Posterior cingulate gyrus (tissue), 11 donors: ENCODE results near the gene MTUS2.
A peak's percentile ranks its signal among the peaks of the same experiment; 100 is the strongest.

Experiments
- DNase-seq, 10 donors: peaks; one replicate each; pipeline versions ENCODE4 v3.0.0 to v3.0.0-alpha.2; 2020 to 2021; ENCODE audit warnings: mixed read lengths in 3 of 10
- intact Hi-C: fragments of 100-400 bp; cut with DNase I; formaldehyde crosslinking; loops from one replicate; pipeline ENCODE4 v1.15.1; 2023

MTUS2 gene

DNA sequence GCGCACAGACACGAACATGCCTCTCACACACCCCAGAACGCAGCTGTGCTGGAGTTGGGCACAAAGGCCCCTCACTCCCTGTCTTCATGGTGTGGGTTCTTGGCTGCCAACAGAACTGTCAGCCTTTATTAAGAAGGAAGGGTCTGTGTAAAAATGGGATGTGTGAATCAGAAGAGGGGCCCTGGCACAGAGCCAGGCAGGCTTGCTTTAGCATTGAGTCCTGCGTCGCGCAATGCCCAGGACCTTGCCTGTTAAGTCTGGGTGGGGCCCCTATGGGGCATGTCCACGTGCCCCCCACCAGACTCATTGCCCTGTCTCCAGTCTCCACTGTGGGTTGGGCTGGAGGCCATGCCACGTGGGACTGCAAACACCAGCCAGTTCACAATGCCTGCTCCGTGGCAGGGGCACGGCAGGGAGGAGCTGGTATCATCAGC, 690.5 kb downstream of the MTUS2 start:
- peak in 2 of 10 donors; percentile 73 to 86 for DNase-seq
- intact Hi-C loops: no loop called here

DNA sequence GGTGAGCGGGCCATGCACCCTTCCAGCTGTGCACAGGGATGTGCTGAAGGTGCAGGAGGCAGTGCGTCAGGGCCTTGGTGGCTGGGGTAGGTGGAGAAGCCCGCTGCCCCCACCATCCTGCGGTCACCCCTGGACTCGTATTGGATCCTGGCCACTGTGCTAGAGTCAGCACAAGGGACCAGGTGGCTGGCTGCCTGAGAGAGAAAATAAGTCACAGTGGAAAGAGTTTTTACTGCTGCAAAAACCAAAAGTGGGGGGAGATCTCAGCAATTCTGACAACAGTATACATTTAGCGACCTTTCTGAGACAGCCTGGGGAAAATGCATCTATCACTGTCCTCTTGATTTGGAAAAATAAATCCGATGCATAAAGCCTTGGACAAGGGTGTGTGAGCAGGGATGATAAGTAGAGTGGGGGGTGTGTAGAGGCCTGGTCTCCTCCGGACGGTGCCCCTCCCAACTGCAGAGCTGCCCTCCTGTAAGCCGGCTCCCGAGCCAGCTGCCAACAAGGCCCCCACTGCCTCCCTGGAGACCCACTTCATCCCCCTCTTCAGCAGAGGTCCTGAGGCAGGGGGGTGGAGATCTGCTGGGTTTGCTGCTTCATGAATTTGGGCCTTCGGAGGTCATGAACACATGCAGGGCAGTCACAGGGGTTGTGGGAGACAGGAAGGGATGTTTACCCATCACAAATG, 691.1 kb downstream of the MTUS2 start:
- DNase-seq: peak in 1 of 10 donors; percentile 77

GRCh38 chr13:29511980-29512379, 691.8 kb downstream of the MTUS2 start:
- DNase-seq: no peak
- intact Hi-C loops: no loop called here

More for the DNA sequence above, 691.1 kb downstream of the MTUS2 start:
- intact Hi-C loops: no loop called here

DNA sequence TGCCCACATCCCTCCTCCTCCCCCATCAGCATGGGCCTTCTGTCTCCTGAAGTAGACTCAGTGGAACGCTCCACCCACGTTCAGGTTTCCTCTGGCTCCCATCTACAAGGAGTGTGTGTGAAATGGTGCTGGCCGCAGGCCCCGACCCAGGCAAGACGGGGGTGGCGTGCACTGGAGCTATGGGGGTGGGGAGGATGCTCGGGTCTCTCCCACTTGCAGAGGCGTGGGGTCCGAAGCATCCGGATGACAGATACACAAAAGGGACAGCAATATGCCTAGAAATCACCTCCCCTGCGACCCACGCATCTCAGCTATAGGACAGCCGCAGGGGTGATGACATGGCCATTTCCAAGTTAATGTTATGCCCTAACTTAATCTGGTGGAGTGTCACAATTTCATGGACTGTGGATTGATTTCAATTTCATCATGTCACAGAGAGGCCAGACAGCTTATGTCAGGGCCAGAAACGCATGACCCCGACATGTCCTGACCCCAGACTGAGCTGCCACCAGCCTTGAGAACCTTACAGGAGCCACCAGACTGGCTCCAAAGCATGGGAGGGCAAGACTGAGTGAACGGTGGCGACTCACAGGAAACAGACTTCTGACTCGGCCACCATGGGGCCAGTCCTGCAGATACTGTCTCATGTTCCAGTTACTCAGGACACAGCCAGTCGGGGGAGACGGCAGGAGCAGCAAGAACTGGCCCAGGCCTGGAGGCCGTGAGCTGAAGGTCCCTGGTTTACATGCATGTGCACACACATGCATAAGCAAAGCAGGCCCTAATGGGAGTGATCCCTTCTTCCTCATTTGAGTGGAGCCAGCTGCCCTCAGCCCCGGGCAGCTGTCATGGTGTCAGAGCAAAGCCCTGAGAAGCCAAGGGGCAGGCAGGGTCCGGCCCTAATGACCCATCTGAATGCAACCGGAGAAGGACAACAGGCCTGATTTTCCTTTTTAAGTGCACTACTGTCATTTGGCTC, 693.2 kb downstream of the MTUS2 start:
- peak in 1 of 10 donors; percentile 73 for DNase-seq
- intact Hi-C loops: no loop called here

DNA sequence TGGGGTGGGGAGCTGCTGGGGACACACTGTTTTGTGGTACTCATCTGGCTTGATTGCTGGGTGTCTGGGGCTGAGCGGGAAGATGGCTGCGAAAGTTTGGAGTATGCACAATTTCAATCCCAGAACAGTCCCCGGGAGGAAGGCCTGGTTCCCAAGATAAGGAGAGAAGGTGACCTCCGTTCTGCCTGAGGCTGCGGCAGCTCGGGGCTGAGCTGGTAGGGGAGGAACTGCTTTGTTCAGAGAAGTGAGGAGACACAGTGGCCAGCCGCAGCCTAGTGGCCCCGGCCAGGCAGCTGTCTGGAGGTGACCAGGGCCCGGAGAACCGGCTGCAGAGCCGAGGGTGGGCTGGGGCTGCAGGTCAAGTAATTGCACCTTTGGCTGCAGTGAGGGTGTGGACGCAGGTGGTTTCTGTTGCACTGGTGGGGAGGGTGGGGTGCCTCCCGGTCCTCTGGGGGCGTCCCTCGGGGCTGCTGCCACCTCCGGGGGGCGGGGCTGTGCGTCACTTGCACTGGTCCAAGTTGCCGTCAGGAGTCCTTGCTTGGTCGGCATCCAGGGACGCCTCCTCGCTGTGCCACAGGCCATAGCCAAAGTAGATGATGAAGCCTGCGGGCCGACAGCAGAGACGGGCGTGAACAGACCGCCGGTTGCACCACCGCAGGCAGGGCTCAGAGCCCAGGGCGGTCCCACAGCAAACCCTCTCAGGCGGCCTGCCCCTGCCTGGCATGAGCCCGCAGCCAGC, 694.0 kb downstream of the MTUS2 start:
- intact Hi-C loops: no loop called here
- DNase-seq: no peak

DNA sequence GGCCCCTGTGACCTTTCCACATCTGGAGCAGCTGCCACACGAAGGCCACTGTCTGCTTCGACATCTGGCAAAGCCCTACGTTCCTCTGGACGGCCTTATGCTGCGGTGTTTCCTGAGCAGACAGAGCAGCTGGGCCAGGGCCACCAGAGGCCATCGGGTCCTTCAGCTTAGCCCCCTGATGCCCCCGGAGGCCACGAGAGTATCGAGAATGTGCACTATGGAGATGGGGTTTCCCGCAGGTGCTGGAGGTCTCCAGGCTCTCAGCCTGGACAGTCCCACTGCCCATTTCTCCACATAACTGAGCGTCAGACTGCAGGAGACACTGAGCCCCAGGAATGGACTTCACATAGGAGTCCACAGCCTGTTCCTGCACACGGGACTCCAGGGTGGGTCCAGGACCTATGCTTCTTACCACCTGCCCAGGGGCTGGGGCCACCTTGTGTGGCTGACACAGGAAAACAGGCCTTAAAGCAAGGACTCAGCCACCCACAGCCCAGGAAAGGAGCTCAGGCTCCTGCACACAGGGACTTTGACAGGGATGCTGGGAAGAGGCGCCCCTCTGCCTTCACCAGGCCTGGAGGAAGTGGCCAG, 694.7 kb downstream of the MTUS2 start:
- intact Hi-C loops: no loop called here

GRCh38 chr13:29515372-29515771, 695.2 kb downstream of the MTUS2 start:
- peak in 1 of 10 donors; percentile 22 for DNase-seq
- intact Hi-C loops: no loop called here

More for the DNA sequence above, 694.7 kb downstream of the MTUS2 start:
- no peak for DNase-seq

- intact Hi-C loops: no loop called here
- DNase-seq: no peak
Observed at GRCh38 chr13:29516012-29516411, 695.9 kb downstream of the MTUS2 start.

GRCh38 chr13:29516880-29517279, 696.7 kb downstream of the MTUS2 start:
- DNase-seq: no peak
- intact Hi-C loops: no loop called here

GRCh38 chr13:29519921-29520320, 699.8 kb downstream of the MTUS2 start:
- DNase-seq: peak in 1 of 10 donors; percentile 7

GRCh38 chr13:29520671-29521070, 700.5 kb downstream of the MTUS2 start:
- intact Hi-C loops: no loop called here
- no peak for DNase-seq

More at GRCh38 chr13:29519921-29520320, 699.8 kb downstream of the MTUS2 start:
- intact Hi-C loops: no loop called here

GRCh38 chr13:29521336-29521735, 701.2 kb downstream of the MTUS2 start:
- DNase-seq: peak in 1 of 10 donors; percentile 61
- intact Hi-C loops: no loop called here

DNA sequence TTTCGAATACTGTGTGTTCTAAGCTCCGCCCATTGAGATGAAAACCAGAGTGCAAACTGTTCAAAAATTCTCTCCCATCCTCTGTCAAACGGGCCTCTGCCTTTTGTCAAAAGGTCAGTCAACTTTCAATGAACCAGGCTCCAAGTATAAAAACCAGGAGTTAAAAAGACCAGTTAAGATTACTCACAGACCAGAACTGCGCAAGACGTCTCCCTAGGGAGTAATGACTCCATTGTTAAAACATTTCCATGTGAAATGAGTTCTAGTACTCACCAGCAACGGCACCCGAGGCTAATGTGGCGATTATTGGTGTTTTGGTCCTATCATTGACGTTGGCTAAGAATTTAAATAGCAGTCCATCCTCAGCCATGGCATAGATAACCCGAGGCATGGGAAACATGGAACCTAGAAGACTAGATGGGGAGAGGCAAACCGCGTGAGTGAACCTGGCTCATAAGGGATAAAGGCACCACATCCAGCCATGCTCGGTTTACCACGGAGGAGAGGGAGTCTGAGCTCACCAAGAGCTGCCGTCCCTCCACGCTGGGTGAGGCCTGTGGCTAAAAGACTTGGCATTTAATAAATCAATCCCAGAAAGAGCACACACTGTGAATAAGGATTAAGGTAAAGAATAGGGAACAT, 702.0 kb downstream of the MTUS2 start:
- intact Hi-C loops: no loop called here
- DNase-seq: peak in 1 of 10 donors; percentile 14

DNA sequence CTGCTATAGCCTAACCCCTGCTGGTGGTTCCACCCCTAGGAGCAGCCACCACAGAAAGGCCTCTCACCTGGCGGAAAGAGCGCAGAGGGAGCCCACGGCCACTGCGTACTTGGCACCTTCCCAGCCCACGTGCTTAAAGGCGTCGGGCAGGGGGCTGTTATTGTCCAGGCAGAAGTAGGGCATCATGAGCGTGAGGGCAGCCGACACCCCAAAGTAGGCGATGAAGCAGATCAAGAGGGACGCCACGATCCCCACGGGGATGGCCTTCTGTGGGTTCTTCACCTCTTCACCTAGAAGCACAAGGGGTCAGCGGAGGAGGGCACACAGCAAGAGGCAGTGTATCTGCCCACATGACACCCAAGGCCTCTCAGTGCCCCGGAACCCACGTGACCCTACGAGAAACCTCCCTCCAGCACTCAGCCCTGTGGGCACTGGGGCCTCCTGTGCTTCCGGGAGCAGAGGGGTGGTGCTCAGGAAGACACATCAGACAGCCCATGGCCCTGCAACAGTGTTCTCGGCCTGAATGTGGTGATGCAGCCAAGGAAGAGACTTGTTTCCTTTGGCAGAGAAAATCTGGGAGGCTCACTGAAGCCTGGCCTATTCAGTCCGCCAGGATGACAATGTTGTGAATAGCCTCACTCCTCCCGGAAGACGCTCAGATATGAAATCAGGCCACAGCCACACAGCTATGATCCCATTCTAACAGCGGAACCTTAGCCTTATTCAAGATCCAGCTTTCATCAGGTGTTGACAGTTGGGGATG, 703.2 kb downstream of the MTUS2 start:
- DNase-seq: peak in 1 of 10 donors; percentile 75
- intact Hi-C loops: no loop called here

DNA sequence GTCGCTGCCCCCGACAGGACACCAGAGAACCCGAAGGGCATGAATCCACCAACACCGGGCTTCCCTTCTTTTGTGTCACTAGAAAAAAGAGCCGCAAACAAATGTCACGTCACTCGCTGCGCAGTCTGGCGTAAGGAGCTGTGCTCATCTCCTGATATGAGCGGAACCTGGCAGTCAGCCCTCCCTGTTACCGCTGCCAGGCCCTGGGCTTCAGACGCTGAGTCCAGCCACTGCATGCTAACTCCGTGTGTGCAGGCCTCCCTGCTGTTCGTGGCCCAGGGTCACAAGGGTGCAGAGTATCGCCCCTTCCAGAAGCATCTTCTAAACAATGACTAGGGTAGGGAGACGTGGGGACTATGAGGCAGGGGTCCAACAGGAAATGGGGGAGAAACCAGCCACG, 704.0 kb downstream of the MTUS2 start:
- intact Hi-C loops: no loop called here
- peak in 1 of 10 donors; percentile 55 for DNase-seq

DNA sequence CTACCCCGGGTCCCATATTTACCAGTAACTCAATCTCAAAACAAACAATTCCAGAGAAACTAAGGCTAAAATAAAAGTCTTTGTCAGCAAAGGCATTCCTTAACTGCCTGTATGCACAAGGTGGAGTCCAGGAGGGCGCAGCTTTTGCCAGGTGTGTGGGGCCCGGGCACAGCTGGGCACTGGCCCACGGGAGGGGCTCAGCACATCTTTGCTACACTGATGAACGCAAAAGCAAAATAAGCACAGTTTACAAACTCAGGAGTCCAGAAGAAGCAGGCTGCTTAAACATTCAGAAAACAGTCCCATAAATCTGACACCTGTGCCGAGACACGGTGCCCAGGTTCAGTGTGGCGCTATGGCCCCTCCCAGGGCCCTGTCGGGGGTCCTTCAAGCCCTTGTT, 704.5 kb downstream of the MTUS2 start:
- DNase-seq: peak in 1 of 10 donors; percentile 72
- intact Hi-C loops: no loop called here

- intact Hi-C loops: no loop called here
- DNase-seq: peak in 1 of 10 donors; percentile 55
Observed at GRCh38 chr13:29525757-29526156, 705.6 kb downstream of the MTUS2 start.

- peak in 1 of 10 donors; percentile 77 for DNase-seq
- intact Hi-C loops: no loop called here
Observed at GRCh38 chr13:29526741-29527140, 706.6 kb downstream of the MTUS2 start.

DNA sequence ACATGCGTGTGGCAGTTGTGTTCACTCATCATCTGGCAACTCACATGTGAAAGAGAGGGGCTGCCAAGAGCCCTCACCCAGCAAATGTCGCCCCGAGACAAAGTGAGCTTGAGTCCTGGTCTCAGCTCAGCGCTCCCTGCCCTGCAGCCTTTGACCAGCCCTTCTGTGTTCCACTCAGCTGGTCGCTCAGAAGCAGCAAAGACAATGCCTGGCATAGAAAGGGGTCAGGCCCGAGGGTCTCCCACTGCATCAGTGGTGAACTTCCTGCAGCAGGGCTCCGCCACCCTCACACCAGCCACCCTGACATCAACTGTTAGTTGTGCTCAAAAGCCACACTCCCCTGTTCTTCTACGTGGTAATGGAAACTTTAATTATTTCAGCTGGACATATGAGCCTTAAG, 707.4 kb downstream of the MTUS2 start:
- intact Hi-C loops: no loop called here
- peak in 1 of 10 donors; percentile 80 for DNase-seq
